Smooth muscle cell (in vitro differentiated cells): Measurements from ENCODE around the gene EML6. TPM values are rescaled to one million over a fixed set of nuclear protein-coding genes. Genes with fewer than 3 reads are reported as not detected.

Source experiments
- DNase-seq: peaks from one replicate; lab custom pipeline; 2025; ENCODE audit not compliant: unreplicated experiment; lab: John Stamatoyannopoulos, UW
- H2AFZ ChIP-seq: fragments of 200-600 bp; sonication (generic); 2 replicates; pipeline ENCODE4 v1.6.0; 2016; ENCODE audit warnings: antibody characterized with exemption, low read depth, mild to moderate bottlenecking
- H3F3A ChIP-seq: fragments of 200-600 bp; sonication (generic); 2 replicates; pipeline ENCODE4 v1.6.0; 2017; ENCODE audit warnings: antibody characterized with exemption, low read depth
- H3K27ac ChIP-seq: fragments of 200-600 bp; sonication (generic); 2 replicates; pipeline ENCODE4 v1.5.1; 2016; ENCODE audit warnings: low read depth, mild to moderate bottlenecking
- H3K27me3 ChIP-seq: fragments of 200-600 bp; sonication (generic); 2 replicates; pipeline ENCODE4 v1.6.1; 2016; ENCODE audit warnings: low read depth, mild to moderate bottlenecking
- H3K36me3 ChIP-seq: fragments of 200-600 bp; sonication (generic); 2 replicates; pipeline ENCODE4 v1.5.1; 2016; ENCODE audit warnings: low read depth
- H3K4me1 ChIP-seq: fragments of 200-600 bp; sonication (generic); 2 replicates; pipeline ENCODE4 v1.5.1; 2016; ENCODE audit warnings: low read depth
- H3K4me2 ChIP-seq: fragments of 200-600 bp; sonication (generic); 2 replicates; pipeline ENCODE4 v1.6.0; 2016; ENCODE audit warnings: mild to moderate bottlenecking
- H3K4me3 ChIP-seq: fragments of 200-600 bp; sonication (generic); 2 replicates; pipeline ENCODE4 v1.5.1; 2016; ENCODE audit warnings: mild to moderate bottlenecking
- H3K79me2 ChIP-seq: fragments of 200-600 bp; sonication (generic); 2 replicates; pipeline ENCODE4 v1.6.0; 2016; ENCODE audit warnings: low read depth, mild to moderate bottlenecking
- H3K9ac ChIP-seq: fragments of 200-600 bp; sonication (generic); 2 replicates; pipeline ENCODE4 v1.6.0; 2016; ENCODE audit warnings: low read depth
- H3K9me3 ChIP-seq: fragments of 200-600 bp; sonication (generic); replicated peaks from 2 replicates; pipeline ENCODE4 v1.5.1; 2016; ENCODE audit warnings: low read depth
- H4K20me1 ChIP-seq: fragments of 200-600 bp; sonication (generic); 2 replicates; pipeline ENCODE4 v1.6.0; 2016; ENCODE audit warnings: low read depth
- CTCF ChIP-seq: fragments of 200-600 bp; sonication (generic); IDR thresholded peaks from 2 replicates; pipeline ENCODE4 v1.5.1; 2017; ENCODE audit warnings: borderline replicate concordance, mild to moderate bottlenecking, antibody characterized with exemption; ENCODE audit not compliant: insufficient read depth, poor library complexity, severe bottlenecking
- WGBS: methylation state at CpG from one replicate; pipeline ENCODE4 v1.1.7; 2016; ENCODE audit warnings: low lambda C conversion rate; 5-methylcytosine and 5-hydroxymethylcytosine counted together
- polyA plus RNA-seq: library from polyadenylated mRNA; unstranded; fragments of >200 nt; fragmentation: Nextera tagmentation; extraction: Ambion mirVana; gene quantifications from 2 replicates; pipeline ENCODE4 v1.2.1, GENCODE V29; 2016
- total RNA-seq: library from RNA; depleted of rRNA; stranded (reverse); fragments of >200 nt; gene quantifications from 2 replicates; pipeline ENCODE4 v1.2.3, GENCODE V29; 2014

Gene EML6
- total and polyA plus RNA-seq, 2 experiments from 2014 or later, result 0.49 to 0.54 TPM

GRCh38 chr2:54952978-54953456, 229.6 kb downstream of the EML6 start:
- H3F3A ChIP-seq, result no peaks in the 10 kb centered on the region

DNA sequence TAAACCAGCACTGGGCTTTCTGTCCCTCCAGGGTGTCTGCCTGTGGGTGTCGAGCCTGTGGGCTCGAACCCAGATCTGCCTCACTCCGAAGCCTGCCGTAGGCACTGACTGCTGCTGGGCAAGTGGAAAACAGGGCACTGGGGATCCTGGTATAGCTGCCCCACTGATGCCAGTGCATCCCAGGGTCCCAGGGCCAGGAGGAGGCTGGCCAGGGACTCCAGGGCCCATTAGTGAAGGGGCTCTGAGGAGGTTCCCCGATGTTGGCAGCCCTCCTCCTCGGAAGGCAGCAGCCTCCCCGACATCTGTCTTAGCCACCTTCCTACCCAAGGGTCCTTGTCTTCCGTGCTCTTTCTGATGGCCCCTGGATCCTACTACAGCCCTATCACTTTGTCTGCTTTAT, 230.7 kb downstream of the EML6 start:
- no peak for TF ChIP-seq CTCF
- Histone ChIP-seq H3K27me3 (no peaks in the 10 kb centered on the region), H3K4me3 (no peak overlapping the region), H3K9ac (no peak overlapping the region), H3K27ac (no peak overlapping the region), H3K36me3 (no peaks in the 10 kb centered on the region), H3K9me3 (no peaks in the 10 kb centered on the region), H3K79me2 (no peaks in the 10 kb centered on the region), H3K4me1 (peaks cover 7% of the 10 kb centered on the region), H3K4me2 (no peak overlapping the region), H3F3A (no peaks in the 10 kb centered on the region), H2AFZ (no peak overlapping the region), H4K20me1 (no peaks in the 10 kb centered on the region)
- WGBS, result 89% methylated on average over 8 of the region's 8 CpGs
- no peak for DNase-seq

More at GRCh38 chr2:54952978-54953456, 229.6 kb downstream of the EML6 start:
- no peaks in the 10 kb centered on the region for H3K79me2 ChIP-seq
- no peak for DNase-seq
- WGBS, result 64% methylated on average over 9 of the region's 9 CpGs
- no peak for TF ChIP-seq CTCF
- peaks cover 7% of the 10 kb centered on the region for H3K4me1 ChIP-seq
- peak overlapping the region; percentile 57 for H3K4me2 ChIP-seq
- no peak overlapping the region for H3K4me3 ChIP-seq
- no peaks in the 10 kb centered on the region for H3K27me3 ChIP-seq
- H3K9me3 ChIP-seq, result no peaks in the 10 kb centered on the region
- H3K27ac ChIP-seq, result no peak overlapping the region
- no peaks in the 10 kb centered on the region for H3K36me3 ChIP-seq
- H3K9ac ChIP-seq, result no peak overlapping the region
- H4K20me1 ChIP-seq, result no peaks in the 10 kb centered on the region
- H2AFZ ChIP-seq, result no peak overlapping the region

DNA sequence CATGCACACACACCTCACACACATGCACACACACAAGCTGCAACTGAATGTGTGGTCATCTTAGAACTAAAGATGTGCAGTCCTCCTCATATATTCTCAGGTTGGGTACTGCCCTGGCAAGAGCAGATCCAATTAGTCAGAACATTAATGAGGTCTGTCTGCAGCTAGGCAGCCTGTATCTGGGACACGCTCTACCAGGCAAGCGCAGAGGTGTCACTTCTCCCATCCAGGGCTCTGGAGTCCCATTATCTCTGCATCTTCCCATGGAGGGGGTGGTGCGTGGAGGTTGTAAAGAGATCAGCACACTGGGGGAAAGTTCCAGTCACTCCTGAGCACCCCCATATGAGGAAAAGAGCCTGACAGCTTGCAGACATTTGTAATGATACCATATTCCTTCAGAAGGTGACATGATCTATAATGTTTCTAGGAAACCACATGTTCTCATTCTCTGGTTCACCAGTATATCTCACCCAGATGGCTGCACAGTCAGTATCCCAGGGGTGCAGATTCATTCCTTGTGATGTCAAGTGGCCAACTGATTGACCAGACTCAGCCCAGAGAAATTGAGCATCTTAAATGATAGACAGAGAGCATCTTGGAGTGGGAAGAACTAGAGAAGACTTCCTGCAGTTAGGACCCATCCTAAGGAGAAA, 231.4 kb downstream of the EML6 start:
- no peaks in the 10 kb centered on the region for H3K9me3 ChIP-seq
- H4K20me1 ChIP-seq, result no peaks in the 10 kb centered on the region
- no peak overlapping the region for H3K4me3 ChIP-seq
- no peaks in the 10 kb centered on the region for H3K27me3 ChIP-seq
- 87% methylated on average over 3 of the region's 3 CpGs for WGBS
- H3K4me1 ChIP-seq, result peaks cover 7% of the 10 kb centered on the region
- DNase-seq, result no peak
- no peak overlapping the region for H3K4me2 ChIP-seq
- no peaks in the 10 kb centered on the region for H3K36me3 ChIP-seq
- H3F3A ChIP-seq, result no peaks in the 10 kb centered on the region
- H3K79me2 ChIP-seq, result no peaks in the 10 kb centered on the region
- no peak overlapping the region for H2AFZ ChIP-seq
- H3K27ac ChIP-seq, result no peak overlapping the region
- TF ChIP-seq CTCF, result no peak
- no peak overlapping the region for H3K9ac ChIP-seq
